Mucosa of gallbladder (tissue), 1 donor: Measurements from ENCODE around the gene UTS2R. TPM values are rescaled to one million over a fixed set of nuclear protein-coding genes. Genes with fewer than 3 reads are reported as not detected.
A peak's percentile ranks its signal among the peaks of the same experiment; 100 is the strongest.
"Not testable (repeated sequence)": the region's sequence is repeated elsewhere in the genome, so short reads cannot be mapped to it uniquely, and the experiment has no call there.

Source experiments
- DNase-seq: peaks from one replicate; pipeline ENCODE4 v3.0.0-alpha.2; 2020; ENCODE audit warnings: low spot score
- total RNA-seq: library from RNA; stranded (reverse); gene quantifications from one replicate; pipeline ENCODE4 v1.2.1, GENCODE V29; 2021
- donor health status: DM: no; HTN: no; CAD: no.

Gene UTS2R
- total RNA-seq, 1 donor from 2014 or later = not detected

DNA sequence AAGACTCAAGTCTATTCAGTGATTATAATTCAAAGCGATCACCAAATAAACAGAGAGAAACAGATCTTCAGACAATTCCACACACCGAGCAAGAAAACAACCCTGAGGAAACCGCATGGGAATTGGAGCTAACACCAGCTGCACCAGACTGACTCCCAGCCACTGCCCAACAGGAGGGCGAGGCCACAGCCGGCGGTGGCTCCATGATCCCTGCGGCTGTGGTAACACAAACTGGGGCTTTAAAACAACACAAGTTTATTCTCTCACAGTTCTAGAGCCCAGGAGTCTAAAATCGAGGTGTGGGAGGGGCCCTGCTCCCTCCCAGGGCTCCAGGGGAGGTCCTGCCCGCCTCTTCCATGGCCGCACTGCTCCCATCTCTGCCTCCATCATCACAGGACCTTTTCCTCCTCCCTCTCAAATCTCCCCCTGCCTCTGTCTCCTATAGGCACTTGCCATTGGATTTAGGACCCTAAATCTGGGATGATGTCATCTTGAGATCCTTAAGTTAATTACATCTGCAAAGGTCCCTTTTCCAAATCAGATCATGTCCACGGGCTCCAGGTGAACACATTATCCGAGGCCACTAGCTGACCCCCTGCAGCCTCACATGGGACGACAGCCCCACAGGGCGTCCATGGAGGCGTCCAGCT lies 36.8 kb downstream of the UTS2R start:
- no peak for DNase-seq

DNA sequence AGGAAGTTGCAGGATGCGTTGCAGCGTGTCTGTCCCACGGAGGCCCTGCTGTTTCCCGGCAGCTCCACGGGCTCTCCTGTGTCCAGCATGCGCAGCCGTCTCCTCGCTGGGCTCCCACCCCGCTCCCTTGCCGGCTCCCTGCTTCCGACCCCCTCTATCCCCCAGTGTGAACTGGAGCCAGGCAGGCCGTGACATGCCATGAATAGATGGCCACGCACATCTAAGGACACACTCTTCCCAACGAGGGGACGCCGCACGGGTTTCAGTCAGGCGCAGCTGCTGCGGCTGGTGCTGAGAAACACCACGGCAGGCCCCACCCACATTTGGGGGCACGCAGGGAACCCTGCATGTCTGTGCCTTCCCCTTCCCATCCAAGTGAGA lies 37.4 kb downstream of the UTS2R start:
- DNase-seq = no peak

DNA sequence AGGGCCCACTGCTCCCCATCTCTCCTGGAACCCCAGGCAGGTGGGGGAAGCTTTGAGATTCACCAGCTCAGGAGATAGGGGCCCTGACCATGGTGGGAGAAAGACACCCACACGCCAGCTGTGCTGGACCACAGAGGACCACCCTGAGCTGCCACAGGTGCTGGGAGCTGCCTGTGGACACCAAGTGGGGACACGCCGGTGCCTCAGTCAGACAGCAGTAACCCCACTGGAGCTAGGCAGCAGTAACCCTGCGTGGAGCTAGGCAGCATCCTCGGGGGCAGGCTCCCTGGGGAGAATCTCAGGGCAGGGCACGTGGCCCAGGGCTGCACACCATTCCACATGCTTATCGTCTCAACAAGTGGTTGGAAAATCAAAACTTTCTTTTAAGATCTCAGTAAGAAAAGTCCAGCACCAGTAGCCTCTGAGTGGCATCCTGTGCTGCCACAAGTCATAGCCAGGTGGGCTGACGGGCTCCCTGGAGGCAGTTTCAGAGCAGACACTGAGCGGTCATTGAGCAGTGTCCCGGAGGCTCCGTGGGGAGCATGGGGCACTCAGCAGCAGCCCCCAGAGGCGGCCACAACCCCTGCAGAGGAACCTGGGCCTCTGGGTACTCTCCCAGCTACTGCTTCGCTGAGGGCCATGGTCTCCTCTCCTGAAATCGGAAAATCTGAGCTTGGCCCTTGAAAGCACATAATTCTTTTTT lies 38.6 kb downstream of the UTS2R start:
- no peak for DNase-seq

DNA sequence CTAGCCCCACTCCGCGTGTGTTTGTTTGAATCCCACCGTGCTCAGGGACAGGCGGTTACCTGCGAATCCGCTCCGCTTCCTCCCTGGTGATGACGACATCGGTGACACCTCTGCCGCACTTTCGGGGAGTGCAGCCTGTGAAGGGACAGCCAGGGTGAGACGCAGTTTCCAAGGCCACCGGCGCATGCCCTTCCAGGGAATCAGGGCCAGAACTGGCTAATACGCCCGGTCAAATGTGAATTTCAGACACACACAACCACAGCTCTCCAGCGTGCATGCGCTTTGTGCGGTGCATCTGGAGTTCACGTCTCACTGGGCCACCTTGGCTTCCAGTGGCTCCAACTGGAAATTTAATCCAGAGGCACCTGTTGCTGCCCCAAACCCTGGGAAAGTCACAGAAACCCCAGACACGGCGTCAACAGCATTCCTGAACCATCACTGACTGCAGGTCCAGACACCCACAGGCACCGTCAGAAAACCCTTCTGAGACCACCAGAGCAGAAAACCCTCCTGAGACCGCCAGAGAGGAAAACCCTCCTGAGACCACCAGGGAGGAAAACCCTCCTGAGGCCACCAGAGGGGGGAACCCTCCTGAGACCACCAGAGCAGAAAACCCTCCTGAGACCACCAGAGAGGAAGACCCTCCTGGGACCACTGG lies 40.0 kb downstream of the UTS2R start:
- no peak for DNase-seq

DNA sequence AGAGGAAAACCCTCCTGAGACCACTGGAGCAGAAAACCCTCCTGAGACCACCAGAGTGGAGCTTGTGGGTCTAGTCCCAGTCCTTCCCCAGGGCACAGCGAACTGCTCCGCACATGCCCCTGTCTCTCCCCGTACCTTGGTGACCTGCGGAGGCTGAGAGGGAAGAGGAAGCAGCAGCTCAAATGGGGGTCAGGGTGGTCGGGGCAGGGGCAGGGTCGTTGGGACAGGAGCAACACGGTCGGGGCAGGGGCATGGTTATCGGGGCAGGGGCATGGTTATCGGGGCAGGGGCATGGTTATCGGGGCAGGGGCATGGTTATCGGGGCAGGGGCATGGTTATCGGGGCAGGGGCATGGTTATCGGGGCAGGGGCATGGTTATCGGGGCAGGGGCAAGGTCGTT lies 40.5 kb downstream of the UTS2R start:
- DNase-seq = not testable (repeated sequence)

DNA sequence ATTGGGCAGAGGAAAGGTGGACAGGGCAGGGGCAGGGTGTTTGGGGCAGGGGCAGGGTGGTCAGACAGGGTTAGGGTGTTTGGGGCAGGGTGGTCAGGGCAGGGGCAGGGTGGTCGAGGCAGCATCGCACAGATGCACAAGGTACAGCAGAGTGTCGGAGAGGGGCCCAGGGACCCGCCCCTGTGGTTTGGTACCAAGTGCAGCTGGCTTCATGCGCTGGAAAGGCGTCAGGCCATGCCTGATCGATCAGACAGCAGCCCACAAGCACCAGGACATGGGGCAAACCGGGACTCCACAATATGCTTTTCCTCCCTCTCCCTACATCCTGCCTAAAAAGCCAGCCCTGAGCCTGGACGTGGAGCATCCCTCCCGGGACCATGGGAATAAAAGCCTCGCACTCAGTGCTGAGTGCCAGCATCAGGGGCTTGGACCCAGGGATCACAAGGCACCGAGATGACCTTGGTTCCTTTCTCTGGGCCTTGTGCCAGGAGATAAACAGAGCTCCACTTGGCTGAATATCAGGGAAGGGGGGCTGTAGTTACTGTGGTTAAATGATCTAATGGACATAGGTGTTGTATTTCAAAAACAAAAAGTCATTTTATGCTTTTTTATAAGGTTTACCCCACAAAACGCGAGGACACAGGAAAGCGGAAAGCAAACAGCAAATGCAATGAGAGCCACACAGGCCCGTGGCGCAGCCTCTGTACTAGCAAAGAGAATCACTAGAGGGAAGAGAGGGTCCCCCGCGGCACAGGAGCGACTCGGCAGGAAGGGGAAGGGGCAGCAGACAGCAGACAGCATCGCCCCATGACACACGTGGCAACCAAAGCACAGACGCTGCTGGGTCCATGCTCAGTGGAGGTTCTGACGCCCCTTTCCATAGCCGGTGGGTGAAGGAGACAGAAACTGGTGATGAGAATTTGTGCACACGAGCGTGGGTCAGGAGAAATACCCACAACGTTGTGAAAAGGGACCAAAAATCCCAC lies 41.3 kb downstream of the UTS2R start:
- no peak for DNase-seq

DNA sequence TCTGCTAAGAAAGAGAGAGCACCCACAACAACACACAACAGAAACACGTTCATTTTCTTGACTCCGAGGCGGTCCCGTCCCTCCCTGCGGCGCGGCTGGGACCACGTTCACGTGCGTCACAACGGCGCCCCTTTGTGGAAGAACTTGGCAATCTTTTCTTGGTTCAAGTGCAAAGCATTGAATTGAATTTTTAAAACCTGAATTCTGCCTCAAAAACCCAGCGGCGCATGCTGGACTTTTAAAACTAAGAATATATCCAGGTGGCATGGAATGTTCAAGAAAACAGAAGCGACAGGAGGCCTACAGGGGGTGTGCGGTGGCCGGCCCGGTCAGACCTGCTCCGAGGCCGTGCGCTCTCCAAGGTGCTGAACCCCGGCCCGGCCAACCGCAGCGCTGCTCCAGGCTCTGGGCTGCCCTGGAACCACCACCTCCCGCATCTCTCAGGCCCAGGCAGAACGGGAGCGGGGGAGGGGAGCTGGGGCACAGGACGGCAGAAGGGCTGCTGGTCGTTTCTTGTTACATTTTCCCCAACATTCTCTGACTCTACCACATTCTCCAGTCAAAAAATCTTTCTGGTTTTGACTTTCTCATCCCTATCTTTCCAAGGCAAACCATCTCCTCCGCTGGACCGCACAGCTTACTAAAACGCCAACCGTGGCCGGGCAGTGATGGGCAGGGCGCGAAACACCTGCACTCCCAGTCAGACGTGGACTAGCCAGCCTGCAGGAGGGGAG lies 43.1 kb downstream of the UTS2R start:
- DNase-seq = peak; percentile 67

DNA sequence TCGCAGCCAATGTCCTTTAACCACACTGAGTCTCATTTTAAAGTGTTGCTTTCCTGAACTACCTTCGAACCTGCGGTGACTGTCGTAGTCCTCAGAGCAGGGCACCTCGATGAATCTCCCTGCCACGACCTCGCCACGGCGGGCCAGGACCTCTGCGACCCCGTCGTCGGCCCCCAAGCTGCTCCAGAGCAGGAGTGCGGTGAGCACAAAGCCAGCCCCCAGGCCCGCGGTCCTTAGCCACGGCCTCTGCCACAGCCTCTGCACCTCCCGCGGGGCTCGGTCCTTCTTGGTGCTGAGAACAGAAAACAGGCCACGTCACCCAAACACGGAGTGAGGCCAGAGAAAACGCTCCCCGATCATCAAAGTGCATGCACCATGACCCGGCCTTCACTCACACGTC lies 43.8 kb downstream of the UTS2R start:
- DNase-seq = no peak

DNA sequence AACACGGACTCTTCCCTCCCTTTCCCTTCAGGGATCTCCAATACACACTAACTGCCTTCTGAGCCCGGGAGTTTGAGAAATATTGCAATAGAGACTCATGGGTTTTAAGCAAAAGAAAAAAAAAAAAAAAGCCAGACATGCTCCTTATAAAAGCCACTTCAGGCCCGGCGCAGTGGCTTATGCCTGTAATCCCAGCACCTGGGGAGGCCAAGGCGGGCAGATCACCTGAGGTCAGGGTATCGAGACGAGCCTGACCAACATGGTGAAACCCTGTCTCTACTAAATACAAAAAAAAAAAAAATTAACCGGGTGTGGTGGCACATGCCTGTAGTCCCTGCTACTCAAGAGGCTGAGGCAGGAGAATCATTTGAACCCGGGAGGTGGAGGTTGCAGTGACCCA lies 44.2 kb downstream of the UTS2R start:
- DNase-seq = no peak

DNA sequence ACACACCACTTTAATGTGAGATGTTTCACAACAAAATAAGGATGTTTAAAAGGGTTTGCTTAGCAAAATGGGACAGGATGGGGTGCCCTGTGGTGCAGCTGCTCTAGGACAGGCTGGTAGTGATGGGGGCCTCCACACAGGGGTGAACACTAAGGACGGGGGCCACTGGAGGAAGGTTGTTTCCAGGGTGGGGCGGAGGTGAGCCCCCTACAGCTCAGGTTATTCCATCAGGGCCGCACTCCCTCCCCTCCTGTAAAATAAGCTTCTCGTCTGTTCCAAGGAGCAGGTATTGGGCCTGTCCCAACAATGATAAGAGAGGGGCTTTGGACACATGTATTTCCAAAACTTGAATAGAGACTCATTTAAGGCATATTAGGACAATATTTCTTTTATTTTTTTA lies 44.7 kb downstream of the UTS2R start:
- no peak for DNase-seq

DNA sequence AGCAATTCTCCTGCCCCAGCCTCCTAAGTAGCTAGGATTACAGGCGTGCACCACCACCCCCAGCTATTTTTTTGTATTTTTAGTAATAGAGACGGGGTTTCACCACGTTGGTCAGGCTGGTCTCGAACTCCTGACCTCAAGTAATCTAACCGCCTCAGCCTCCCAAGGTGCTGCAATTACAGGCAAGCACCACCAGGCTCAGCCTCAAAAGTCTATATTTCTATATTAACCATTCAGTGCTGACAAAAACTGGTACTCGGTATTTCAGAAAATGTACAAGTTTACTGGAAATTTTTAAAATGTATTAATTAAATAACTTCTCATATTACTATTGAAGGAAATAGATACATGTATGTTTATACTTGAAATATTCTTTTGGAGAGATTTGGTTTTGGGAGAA lies 45.2 kb downstream of the UTS2R start:
- no peak for DNase-seq

DNA sequence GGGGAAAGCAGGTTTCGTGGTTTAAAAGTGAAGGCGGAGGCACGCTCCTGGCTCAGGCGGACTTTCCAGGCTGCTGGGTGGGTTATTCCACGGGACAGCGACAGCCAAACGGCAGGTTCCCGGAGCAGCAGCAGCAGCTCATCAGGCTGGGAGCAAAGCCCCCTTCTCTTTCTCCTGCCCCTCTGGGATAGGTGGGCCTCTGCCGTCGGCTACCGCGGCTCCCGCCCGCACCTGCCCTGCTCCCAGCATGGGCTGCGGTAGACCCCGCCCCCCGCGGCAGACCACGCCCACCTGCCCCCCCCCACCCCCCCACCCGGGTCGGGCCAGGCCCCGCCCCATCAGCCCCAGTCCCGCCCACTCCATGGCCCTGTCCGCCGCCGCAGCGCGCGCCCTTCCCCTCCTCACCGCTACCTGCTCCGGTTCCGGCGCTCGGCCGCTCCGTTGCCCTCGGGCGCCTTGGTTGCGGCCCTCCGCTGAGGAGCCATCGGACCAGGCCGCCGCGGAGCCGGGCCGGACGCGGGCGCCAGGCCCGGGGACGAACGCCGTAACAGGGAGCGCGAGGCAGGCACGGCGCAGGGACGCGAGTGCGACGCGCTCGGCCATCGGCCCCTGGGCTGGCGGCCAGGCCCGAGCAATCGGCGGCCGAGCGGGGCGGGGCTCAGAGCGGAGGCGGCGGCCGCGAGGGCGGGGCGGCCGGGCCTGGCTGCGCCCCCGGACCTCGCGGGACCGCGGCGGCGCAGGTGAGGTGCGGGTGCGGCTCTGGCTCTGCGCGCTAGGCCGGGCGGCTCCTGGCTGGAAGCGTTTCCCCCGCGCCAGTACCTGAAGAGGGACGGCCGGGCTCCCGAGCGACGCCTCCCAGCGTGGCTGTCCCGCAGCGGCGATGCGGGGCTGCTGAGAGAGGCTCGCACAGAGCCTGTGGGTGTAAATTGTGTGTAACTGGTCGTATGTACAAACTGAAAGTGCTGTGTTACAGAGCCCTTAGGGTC lies 46.7 kb downstream of the UTS2R start, which contains the start of the genes HEXD and OGFOD3:
HEXD (plus strand) TSS at position 347 of the 986 bp plus-strand sequence. CDS start 1,453 bp downstream, outside the sequence.
OGFOD3 (minus strand) TSS at position 586 of the 986 bp plus-strand sequence; CDS start at position 485, 101 bp downstream.
- peak; percentile 80 for DNase-seq

DNA sequence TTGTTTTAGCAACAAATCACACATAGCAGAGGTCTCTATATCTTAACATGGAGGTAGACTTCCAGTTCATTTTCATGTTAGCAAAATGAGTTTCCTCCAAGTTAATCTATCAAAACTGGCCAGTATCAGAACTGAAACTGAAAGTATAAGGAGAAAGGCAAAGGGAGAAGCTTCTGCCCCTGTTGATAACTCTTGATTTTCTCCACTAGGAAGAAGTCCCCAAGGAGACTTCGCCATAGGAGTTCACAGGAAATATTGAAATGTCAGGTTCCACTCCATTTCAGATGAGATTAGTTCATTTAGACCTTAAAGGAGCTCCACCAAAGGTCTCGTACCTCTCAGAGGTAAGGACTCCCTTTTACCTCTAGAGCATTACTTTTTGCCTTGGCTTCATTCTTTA lies 48.0 kb downstream of the UTS2R start:
- DNase-seq = no peak

DNA sequence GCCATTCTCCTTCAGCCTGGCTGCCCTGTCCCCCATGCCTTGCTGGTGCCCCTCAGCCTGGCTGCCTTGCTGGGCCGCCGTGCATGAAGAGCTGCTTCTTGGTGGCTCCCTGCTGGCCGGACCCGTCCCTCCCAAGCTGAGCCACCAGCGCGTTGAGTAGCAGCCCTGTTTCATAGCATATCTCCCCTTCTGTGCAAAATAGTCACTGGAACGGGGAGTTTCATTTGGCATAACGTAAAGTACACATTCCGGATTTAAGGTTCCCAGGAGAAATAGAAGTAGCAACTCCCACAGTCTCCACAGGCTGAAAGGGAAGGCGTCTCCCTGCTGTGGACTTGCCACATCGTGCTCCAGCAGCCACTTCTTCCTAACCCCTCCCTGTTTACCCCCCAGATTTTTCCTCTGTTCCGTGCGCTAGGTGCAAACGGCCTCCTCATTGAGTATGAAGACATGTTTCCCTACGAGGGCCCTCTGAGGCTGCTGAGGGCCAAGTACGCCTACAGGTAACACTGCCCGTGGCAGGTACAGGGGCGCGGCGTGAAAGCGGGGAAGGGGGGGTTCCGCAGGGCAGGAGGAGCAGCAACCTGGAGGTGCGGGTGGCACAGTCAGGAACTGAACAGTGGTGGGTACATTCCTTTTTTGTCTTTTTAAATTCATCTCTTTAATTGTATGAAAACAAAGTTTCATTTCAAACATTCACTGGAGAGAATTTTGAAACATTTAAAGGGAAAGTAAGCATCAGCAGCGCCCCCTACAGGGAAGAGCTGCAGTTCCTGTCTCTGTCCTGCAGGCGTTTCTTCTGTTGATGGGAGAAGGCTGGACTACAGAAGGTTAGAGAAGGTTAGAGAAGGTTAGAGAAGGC lies 52.7 kb downstream of the UTS2R start:
- no peak for DNase-seq

DNA sequence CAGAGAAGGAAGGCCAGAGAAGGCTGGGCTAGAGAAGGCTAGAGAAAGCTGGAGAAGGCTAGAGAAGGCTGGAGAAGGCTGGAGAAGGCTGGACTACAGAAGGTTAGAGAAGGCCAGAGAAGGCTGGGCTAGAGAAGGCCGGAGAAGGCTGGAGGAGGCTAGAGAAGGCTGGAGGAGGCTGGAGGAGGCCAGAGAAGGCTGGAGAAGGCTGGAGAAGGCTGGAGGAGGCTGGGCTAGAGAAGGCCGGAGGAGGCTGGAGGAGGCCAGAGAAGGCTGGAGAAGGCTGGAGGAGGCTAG lies 53.2 kb downstream of the UTS2R start:
- DNase-seq = no peak
